PC-9 (cell line): ENCODE data around the gene PRKG1.

Experiments
- CTCF ChIP-seq: fragments of 200-600 bp; sonication (generic); conservative IDR thresholded peaks from 2 replicates; pipeline ENCODE4 v1.6.1; 2017; ENCODE audit warnings: mixed run types, antibody characterized with exemption, mild to moderate bottlenecking, moderate library complexity
- EZH2 ChIP-seq: fragments of 200-600 bp; sonication (generic); IDR thresholded peaks from 2 replicates; pipeline ENCODE4 v1.8.0; 2017; ENCODE audit warnings: antibody characterized with exemption, low read depth

- TF ChIP-seq CTCF, result no peak
- TF ChIP-seq EZH2, result no peak
These were observed 312.1 kb downstream of the PRKG1 start for GRCh38 chr10:51386248-51386885.
